Central memory CD8-positive, alpha-beta T cell (primary cell): ENCODE data around the gene CNP.

Source experiments
- ATAC-seq: fragments of 150-1000 bp; cut with Tn5 transposase; replicated peaks from 2 replicates; pipeline ENCODE4 v1.10.0; 2022; ENCODE audit warnings: mild to moderate bottlenecking, moderate FRiP score, moderate number of reproducible peaks; ENCODE audit not compliant: poor library complexity, severe bottlenecking; ENCODE audit errors: extremely low read depth
- DNase-seq, 2 donors: peaks; one replicate each; pipeline ENCODE4 v3.0.0; 2021; ENCODE audit warnings: low spot score in 2 of 2
- H3K27ac Mint-ChIP-seq: one replicate; pipeline ENCODE4 v1.8.0; 2022; ENCODE audit warnings: low read depth, mild to moderate bottlenecking, moderate library complexity, mixed read lengths
- H3K27me3 Mint-ChIP-seq: one replicate; pipeline ENCODE4 v1.8.0; 2022; ENCODE audit warnings: mixed read lengths
- H3K36me3 Mint-ChIP-seq: one replicate; pipeline ENCODE4 v1.8.0; 2022; ENCODE audit warnings: mild to moderate bottlenecking, moderate library complexity, mixed read lengths; ENCODE audit not compliant: insufficient read depth
- H3K4me1 Mint-ChIP-seq: one replicate; pipeline ENCODE4 v1.8.0; 2022; ENCODE audit warnings: mixed read lengths
- H3K4me3 Mint-ChIP-seq: one replicate; pipeline ENCODE4 v1.8.0; 2022; ENCODE audit warnings: mild to moderate bottlenecking, moderate library complexity, mixed read lengths
- H3K9me3 Mint-ChIP-seq: one replicate; pipeline ENCODE4 v1.8.0; 2022; ENCODE audit warnings: mixed read lengths

The CNP gene

DNA sequence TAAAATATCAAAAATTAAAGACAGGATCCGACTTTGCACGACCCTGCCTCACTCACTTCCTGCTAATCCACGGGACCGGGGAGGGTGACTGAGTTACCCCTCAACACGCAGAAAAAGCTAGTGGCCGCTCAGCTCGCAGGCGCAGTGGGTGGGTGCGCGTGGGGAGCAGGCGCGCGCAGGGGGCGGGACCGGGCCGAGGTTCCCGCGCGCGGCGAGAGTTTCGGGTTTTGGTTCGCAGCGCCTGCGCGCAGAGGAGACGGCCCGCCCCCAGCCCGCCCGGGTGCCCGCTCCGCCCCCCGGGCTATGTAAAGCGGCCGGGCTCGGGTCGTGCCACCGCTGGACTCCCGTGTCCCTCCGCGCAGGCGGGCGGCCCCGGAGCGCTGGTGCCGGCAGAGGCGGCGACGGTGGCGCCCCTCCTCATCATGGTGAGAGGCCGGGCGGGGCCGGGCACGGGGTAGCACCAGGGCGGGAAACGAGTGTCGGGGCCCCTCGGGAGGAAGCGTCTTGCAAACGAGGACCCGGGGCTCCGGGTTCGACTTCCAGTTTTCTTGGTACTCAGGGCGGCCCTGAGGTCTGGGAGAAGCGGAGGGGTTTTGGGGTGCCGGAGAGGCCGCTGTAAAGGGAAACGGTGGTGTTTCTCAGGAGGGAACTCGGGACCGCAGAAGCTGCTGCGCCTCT is at the start of gene CNP:
Gene CNP (plus strand): TSS at position 333 of the 678 bp plus-strand sequence. CDS start 90 bp downstream, at position 423.
- ATAC-seq (peak; percentile 85), DNase-seq (peak; percentile 78 to 81)
- Mint-ChIP-seq H3K4me3 (peak within 1 kb of the TSS; percentile 86), H3K27me3 (no peaks in the 10 kb centered on the region), H3K9me3 (no peaks in the 10 kb centered on the region), H3K36me3 (peaks cover 25% of the 10 kb centered on the region), H3K27ac (peak within 1 kb of the TSS; percentile 94), H3K4me1 (peaks cover 21% of the 10 kb centered on the region)

- no peak for ATAC-seq
- peak overlapping the region; percentile 78 for H3K27ac Mint-ChIP-seq
- no peaks in the 10 kb centered on the region for H3K9me3 Mint-ChIP-seq
- no peak for DNase-seq
- no peaks in the 10 kb centered on the region for H3K27me3 Mint-ChIP-seq
- peak overlapping the region; percentile 92 for H3K4me3 Mint-ChIP-seq
- peaks cover 14% of the 10 kb centered on the region for H3K36me3 Mint-ChIP-seq
- peaks cover 40% of the 10 kb centered on the region for H3K4me1 Mint-ChIP-seq
These were observed 49.4 kb upstream of the CNP start for GRCh38 chr17:41917192-41917591.

GRCh38 chr17:41917679-41918313 is 48.8 kb upstream of the CNP start:
- DNase-seq, result peak; percentile 30 to 33
- no peaks in the 10 kb centered on the region for H3K27me3 Mint-ChIP-seq
- no peaks in the 10 kb centered on the region for H3K9me3 Mint-ChIP-seq
- peak overlapping the region; percentile 92 for H3K4me3 Mint-ChIP-seq
- peaks cover 9% of the 10 kb centered on the region for H3K36me3 Mint-ChIP-seq
- H3K4me1 Mint-ChIP-seq, result peaks cover 36% of the 10 kb centered on the region
- no peak for ATAC-seq
- H3K27ac Mint-ChIP-seq, result peak overlapping the region; percentile 78

DNA sequence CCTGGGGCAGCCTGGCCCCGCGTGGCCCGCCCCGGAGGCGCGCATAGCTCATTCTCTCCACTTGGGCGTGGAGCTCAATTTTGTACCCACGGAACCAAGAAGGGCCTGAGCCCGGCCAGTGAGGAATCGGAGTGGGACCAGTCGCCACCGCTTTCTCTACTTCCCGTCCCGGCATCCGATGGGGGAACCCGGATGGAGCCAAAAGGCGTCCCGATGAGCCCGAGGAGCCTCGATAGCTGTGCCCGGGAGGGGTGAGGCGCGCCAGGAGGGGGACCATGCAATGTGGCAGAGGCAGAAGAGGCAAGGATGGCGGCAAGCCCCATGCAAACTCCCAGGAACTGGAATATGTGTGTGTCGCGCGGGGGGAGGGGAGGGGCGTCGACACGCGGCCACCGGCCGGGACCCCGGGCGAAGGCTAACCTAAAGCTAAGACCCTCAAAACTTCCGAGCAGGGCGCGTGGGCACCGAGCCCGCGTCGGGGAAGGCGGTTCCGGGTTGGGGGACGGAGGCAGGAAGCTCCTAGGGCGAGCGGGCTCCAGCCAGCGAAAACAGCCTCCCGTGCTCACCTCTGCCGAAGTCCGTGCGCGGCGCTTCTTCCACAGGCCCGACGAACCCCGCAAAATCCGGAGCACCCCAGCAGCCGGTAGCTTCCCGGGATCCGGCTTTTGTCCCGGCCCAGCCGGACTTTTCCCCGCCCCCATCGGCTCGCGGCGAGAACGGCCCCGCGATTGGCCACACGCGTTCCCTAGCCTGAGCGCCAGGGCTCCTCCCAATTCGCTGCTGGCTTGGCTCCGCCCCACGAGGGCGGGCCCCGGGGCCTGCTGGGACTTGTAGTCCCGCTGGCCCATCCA is 48.1 kb upstream of the CNP start, which contains the start of gene ACLY:
Gene ACLY (minus strand): TSS at position 638 of the 851 bp plus-strand sequence. CDS start 5,078 bp downstream, outside the sequence.
- Mint-ChIP-seq H3K27me3 (no peaks in the 10 kb centered on the region), H3K4me3 (peak within 1 kb of the TSS; percentile 92), H3K4me1 (peaks cover 30% of the 10 kb centered on the region), H3K27ac (peak within 1 kb of the TSS; percentile 78), H3K36me3 (peaks cover 6% of the 10 kb centered on the region), H3K9me3 (no peaks in the 10 kb centered on the region)
- ATAC-seq (peak; percentile 99), DNase-seq (peak; percentile 85 to 89)

GRCh38 chr17:41919165-41919817 is 47.3 kb upstream of the CNP start:
- Mint-ChIP-seq H3K36me3 (peaks cover 6% of the 10 kb centered on the region), H3K9me3 (no peaks in the 10 kb centered on the region), H3K4me3 (peak overlapping the region; percentile 92), H3K4me1 (peaks cover 28% of the 10 kb centered on the region), H3K27ac (peak overlapping the region; percentile 78), H3K27me3 (no peaks in the 10 kb centered on the region)
- ATAC-seq (no peak), DNase-seq (peak in 1 of 2 donors; percentile 11)

DNA sequence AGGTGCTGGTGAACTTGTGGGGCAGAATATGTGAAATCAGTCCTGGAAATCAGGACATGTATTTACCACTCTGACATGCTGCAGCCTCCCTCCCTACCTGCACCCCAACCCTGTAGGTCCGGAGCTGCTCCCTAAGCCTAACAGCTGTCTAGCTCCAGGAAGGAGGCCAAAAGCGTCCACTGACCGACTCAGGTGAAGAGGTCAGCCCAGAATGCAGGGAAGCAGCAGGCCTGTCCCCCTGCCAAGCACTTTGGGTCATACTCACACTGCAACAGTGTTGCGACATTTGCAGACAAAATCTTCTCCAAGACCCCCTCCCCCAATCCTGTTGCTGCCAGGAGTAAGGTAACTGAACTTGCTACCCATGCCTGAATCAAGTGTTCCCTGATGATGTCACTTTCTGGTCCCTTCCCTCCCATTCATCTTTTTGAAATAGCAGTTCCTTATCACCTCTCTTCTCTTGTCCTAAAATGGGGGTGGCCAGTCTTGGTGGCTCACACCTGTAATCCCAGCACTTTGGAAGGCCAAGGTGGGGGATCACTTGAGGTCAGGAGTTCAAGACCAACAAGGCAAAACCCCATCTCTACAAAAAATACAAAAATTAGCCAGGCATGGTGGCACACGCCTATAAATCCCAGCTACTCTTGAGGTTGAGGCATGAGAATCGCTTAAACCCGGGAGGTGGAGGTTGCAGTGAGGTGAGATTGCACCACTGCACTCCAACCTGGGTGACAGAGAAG is 46.6 kb upstream of the CNP start:
- no peak for ATAC-seq
- H3K36me3 Mint-ChIP-seq, result peaks cover 3% of the 10 kb centered on the region
- no peak for DNase-seq
- H3K27ac Mint-ChIP-seq, result no peak overlapping the region
- H3K4me1 Mint-ChIP-seq, result peaks cover 21% of the 10 kb centered on the region
- no peaks in the 10 kb centered on the region for H3K9me3 Mint-ChIP-seq
- H3K4me3 Mint-ChIP-seq, result peak overlapping the region; percentile 60
- no peaks in the 10 kb centered on the region for H3K27me3 Mint-ChIP-seq

- Mint-ChIP-seq H3K4me3 (no peak overlapping the region), H3K27ac (no peak overlapping the region), H3K9me3 (no peaks in the 10 kb centered on the region), H3K27me3 (no peaks in the 10 kb centered on the region), H3K4me1 (peaks cover 17% of the 10 kb centered on the region), H3K36me3 (peaks cover 1% of the 10 kb centered on the region)
- no peak for DNase-seq
- no peak for ATAC-seq
These were observed 46.0 kb upstream of the CNP start for GRCh38 chr17:41920580-41920955.

- H3K4me3 Mint-ChIP-seq, result no peak overlapping the region
- no peaks in the 10 kb centered on the region for H3K27me3 Mint-ChIP-seq
- H3K27ac Mint-ChIP-seq, result no peak overlapping the region
- ATAC-seq (no peak), DNase-seq (no peak)
- H3K36me3 Mint-ChIP-seq, result peaks cover 8% of the 10 kb centered on the region
- peaks cover 14% of the 10 kb centered on the region for H3K4me1 Mint-ChIP-seq
- H3K9me3 Mint-ChIP-seq, result no peaks in the 10 kb centered on the region
These were observed 40.5 kb upstream of the CNP start for GRCh38 chr17:41925991-41926590.

- peaks cover 20% of the 10 kb centered on the region for H3K4me1 Mint-ChIP-seq
- H3K4me3 Mint-ChIP-seq, result no peak overlapping the region
- peak overlapping the region; percentile 95 for H3K27ac Mint-ChIP-seq
- no peaks in the 10 kb centered on the region for H3K27me3 Mint-ChIP-seq
- peaks cover 12% of the 10 kb centered on the region for H3K36me3 Mint-ChIP-seq
- DNase-seq (no peak), ATAC-seq (no peak)
- H3K9me3 Mint-ChIP-seq, result no peaks in the 10 kb centered on the region
These were observed 37.8 kb upstream of the CNP start for GRCh38 chr17:41928693-41929251.

DNA sequence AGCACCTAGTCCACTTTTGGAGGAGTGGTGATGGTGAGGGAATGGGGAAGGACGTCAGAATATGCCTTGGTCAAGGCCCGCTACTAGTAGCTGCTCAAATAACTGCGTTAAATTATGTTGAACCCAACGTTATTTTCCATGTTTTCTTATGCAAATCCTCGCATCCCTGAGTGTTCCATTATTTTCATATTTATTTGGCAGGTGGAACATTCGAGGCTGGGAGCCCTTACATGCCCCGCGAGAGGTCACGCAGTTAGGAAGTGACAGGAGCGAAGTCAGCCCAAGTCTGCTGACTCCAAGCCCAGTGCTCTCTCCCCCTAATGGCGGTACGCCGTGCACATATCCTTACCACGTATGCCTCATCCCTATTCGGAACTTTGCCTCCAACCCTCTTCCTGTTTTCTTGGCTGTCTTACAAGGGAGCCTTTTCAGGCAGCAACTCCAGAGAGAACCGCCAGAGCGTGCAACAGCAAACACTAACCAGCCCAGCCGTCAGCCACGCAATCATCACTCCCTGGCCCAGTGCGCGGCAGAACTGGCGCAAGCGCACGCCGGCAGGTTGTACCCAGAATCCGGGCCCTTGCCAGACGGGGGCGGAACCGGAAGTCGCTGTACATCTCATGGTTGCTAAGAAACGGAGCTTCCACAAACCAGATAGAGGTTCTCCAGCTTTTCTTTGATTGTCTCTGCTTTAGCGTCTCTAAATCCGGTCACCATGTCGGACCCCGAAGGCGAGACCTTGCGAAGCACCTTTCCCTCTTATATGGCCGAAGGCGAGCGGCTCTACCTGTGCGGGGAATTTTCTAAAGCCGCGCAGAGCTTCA is 36.4 kb upstream of the CNP start, which contains the start of gene ODAD4:
Gene ODAD4 (plus strand): TSS at position 609 of the 824 bp plus-strand sequence. CDS start 107 bp downstream, at position 716.
- peak; percentile 91 to 95 for DNase-seq
- Mint-ChIP-seq H3K36me3 (peaks cover 12% of the 10 kb centered on the region), H3K9me3 (no peaks in the 10 kb centered on the region), H3K27me3 (no peaks in the 10 kb centered on the region), H3K27ac (peak within 1 kb of the TSS; percentile 95), H3K4me1 (peaks cover 20% of the 10 kb centered on the region), H3K4me3 (peak within 1 kb of the TSS; percentile 88)
- ATAC-seq, result peak; percentile 98
